NOMO-1 (cell line): ENCODE results near the gene ERFE.

ENCODE experiments used
- DNase-seq, 2 experiments: peaks; one replicate each; lab custom pipeline; 2025; ENCODE audit not compliant: unreplicated experiment in 2 of 2; lab: John Stamatoyannopoulos, UW

ERFE gene

DNA sequence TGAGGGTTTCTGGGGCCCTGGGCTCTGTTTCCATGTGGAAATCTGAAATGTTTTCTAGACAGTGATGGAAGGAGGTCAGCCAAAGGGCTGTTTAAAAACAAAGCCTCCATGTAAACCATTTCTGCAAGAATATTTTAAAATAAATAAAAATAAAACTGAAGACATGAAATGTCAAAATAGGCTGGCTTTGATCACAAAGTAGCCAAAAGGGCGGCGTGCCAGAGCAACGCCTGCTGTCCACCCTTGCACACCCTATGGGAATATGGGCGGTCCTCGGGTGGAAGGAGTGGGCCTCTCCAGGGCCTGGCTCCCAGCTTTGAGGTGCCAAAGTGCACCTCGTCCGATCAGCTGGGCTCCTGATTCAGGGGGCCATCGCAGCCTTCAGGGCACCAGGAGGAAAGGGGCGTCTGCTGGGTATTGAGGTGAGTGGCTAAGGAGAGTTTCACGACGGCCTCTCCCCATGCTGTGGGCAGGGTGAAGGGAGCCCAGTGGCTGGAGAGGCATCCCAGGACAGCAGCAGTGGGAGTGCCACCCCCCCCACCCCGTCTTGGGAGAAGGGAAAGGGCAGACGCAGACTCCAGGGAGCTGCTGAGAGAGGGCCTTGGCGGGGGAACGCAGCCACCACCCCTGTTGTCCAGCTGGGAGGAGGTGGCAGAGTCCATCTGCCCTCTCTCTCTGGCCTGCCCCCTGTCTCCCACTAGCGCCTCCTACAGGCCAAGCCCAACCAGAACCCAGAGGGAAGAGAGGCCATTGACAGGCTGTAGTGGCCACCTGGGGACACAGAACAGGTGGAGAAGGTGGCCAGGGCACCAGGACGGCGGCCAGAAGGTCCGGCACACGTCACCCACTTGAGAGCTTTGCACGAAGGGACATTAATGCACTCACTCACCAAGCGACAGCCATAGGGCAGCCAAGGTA is 5.7 kb upstream of the ERFE start:
- no peak for DNase-seq

DNA sequence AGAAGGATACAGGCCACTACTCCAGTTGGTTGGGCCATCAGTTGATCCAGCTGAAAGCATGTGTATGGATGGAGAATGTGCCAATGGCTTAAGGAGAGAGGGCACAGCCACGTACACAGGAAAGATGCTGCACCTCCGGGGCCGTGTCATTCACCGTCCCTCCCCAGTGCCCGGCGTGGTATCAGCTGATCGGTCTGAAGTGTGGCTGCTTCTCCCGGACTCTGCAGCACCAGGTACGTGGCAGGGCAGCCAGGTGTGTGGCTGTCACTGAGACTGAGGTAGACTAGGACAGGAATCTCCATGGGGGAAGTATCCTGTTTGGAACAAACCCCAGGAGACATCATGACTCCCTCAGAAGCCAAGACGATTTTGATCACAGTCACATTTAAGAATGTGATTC is 4.2 kb upstream of the ERFE start:
- no peak for DNase-seq

DNA sequence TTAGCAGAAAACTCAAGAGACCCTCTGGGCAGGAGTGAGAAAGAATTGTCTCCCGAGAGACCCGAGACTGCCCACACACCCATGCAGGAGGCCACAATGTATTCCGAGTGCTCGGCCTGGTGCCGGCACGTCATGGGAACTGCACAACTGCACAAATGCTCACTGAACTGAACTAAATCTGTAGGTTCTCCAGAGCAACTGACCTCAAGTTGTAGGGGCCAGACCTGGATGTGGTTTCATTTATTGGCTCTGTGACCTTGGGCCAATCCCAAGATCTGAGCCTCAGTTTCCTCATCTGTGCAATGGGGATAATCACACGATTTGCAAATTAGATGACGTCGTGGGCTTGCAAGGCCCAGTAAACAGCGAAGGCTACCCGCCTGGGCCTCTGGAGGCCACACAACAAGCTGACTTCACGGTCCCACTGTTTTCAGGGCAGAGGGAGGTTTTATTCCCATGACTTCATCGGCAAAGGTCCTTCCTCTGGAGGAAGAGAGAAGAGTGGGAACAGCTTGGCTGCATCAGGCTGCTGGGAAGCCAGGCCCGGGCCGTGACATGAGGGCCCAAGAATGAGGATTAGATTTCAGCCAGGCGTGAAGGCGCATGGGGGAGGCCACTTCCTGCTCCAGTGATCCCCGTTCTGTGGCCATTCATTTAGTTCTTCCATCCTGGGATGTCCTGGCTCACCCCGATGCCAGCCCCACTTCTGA is 3.6 kb upstream of the ERFE start:
- no peak for DNase-seq

DNA sequence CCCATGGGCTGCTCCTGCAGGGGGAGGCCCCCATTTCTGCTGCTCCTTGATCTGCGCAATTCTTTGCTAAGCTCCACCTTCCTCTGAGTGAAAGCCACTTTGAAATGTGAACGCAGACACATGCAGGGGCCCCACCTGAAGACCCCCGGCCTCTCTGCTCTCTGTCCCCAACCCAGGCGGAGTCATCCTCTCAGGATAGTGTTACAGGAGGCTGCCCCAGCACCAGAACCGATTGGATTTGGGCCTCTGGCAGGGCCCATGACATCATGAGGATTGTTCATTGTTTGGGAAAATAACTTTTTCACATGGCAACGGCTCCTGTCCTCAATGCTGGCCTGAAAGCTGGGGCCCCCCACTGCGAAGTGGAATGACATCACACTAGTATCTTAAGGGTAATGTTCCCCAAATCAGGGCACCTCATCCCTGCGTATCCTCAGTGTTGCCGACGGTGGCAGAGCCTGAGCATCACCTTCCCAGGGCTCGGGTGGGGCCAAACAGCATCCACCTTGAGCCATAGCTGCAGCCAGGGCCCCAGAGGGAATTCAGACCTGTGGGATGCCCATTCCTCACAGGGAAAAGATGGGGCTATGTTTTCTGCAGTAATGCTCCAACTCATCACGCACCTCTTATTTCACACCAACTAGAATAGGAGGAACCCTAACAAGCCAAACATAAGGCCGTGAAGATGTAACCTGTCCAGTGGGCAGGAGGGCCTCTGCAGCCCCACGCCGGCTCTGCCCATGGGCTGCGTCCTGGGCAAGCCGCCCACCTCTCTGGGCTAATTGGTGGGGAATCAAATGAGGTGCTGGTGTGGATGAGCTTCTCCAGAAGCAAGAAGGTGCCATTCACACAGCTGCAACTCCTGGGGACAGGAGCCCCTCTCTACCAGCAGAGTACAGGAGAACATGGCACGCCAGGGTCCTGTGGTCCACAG is 2.7 kb upstream of the ERFE start:
- no peak for DNase-seq

GRCh38 chr2:238157506-238158017 is 1.2 kb upstream of the ERFE start:
- no peak for DNase-seq

DNA sequence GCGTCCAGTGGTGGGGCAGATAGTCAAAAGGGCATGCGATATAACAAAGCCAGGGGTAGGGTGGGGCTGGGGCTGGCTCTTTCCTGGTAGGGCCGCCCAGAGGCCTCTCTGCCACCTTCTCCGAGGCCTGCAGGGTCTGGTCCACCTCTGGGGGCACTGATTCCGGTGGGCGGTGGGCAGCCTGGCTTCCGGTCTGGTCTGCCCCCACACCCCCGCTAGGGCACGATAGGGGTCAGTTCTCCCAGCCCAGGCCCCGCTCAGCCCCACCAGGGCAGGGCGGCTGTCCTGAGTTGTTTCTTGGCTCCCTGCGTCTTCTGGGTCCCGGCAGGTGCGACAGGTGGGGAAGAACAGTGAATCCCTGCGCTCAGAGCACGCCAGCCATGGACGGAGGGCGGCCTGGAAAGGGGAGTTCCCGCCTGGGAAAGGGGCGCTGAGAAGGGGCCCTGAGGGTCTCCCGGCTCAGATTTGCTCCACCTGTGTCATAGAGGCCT is 707 bp upstream of the ERFE start:
- no peak for DNase-seq

DNA sequence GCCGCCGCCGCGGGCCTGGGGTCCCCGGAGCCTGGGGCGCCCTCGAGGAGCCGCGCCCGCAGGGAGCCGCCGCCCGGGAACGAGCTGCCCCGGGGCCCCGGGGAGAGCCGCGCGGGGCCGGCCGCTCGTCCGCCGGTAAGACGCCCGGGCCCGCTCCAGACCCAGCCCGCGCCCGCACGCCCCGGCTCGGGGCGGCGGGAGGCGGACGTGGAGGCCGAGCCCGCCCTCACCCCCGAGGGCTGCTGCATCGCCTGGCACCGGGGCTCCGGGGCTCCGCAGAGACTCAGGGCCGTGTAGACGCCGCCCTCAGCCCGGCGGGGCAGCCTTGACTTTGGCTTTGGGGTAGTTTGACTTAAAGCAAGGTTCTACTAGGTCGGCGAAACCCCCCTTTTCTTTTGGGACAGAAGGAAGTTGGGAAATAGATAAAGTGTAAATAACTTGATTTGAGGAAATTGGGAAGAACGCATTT is 335 bp downstream of the ERFE start:
- DNase-seq = peak; percentile 22 to 25

DNA sequence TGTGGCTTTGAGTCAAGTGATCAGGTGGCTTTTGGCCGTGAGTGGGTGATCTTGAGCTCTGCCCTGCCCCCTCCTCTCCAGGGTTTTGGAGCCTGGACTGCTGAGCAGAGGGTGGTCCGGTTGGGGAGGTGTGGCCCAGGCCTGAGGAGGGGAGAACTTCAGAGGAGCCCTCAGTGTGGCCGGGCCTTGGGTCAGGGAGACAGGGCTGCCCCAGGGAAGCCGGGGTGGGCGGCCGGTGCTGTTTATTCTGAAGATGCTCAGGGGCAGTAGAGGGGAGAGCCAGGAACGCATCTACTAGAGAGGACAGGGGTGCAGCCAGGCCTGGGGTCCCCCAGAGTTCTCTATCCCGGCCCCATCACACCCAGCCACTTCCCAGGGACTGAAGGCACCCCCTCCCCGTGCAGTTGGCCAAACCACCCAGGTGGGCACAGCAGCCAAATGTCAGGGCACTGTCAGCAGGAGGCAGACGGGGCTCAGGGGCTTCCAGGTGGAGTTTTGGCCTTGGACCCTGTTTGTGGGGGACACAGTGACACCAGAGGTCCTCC is 963 bp downstream of the ERFE start:
- DNase-seq = no peak

- peak in 1 of 2 experiments; percentile 28 for DNase-seq
Observed at GRCh38 chr2:238160206-238161129, 1.7 kb downstream of the ERFE start.

- no peak for DNase-seq
Observed at GRCh38 chr2:238161291-238162051, 2.7 kb downstream of the ERFE start.

DNA sequence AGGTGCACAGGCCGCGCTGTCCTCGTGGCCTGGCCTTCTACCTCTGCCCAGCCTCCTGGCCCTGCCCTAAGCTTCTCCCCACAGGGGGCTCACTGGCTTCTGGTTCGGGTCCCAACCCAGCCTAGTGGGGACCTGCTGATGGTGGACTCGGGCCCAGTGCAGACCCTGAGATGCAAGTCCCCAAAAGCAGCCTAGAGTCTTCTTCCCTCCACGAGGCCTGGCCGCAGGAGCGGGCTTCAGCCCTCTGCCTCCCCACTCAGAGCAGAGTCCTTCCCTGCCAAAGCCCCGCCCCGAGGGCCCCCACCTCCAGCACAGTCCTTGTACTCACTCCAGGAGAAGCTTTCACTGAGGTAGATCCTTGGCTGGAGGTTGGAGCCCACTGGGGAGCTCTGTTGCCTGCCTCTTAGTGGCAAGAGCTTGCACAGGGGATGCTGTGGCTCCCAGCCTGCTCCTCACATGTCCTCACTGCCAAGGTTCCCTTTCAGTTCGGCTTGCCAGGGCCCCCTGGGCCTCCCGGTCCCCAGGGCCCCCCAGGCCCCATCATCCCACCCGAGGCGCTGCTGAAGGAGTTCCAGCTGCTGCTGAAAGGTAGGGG is 3.6 kb downstream of the ERFE start:
- no peak for DNase-seq

- no peak for DNase-seq
Observed at GRCh38 chr2:238162846-238163441, 4.2 kb downstream of the ERFE start.

DNA sequence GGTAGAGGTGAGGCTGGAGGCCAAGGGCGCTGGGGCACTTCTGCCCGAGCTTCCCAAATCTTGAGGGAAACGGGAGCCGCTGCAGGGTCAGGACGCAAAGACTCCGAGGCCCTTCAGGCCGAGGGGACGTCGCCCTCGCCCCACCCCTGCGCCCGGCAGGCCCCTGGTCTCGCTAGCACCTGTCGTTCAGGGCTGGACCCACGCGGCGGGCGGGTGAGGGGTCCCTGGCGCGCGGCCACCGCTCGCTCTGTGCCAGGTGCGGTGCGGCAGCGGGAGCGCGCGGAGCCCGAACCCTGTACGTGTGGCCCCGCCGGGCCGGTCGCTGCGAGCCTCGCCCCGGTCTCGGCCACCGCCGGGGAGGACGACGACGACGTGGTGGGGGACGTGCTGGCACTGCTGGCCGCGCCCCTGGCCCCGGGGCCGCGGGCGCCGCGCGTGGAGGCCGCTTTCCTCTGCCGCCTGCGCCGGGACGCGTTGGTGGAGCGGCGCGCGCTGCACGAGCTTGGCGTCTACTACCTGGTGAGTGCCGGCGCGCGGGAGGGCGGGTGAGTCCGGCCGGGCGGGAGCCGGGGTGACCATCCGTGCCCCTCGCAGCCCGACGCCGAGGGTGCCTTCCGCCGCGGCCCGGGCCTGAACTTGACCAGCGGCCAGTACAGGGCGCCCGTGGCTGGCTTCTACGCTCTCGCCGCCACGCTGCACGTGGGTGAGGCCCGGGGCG is 4.9 kb downstream of the ERFE start:
- no peak for DNase-seq

DNA sequence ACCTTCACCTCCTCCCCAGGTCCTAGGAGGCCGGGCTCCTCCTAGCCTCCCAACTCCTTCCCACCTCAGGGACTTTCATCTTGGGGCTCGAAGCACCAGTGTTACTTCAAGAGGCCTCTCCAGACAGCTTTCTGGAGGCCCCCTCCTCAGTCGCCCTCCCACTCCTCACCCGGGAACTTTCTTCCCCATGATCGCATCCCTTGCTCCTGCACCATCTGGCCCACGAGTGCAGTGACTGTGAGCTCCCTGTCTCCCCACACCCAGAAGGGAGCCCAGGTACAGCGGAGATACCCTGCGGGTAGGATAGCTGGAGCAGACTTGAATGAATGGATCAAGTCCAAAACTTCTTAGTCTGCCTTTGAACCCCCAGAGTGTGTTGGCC is 6.1 kb downstream of the ERFE start:
- DNase-seq = no peak

GRCh38 chr2:238165288-238165921 is 6.6 kb downstream of the ERFE start:
- DNase-seq = no peak
